Heart left ventricle (tissue), 13 donors: ENCODE data around the gene HS3ST5.

Experiments used
- CTCF ChIP-seq, 12 donors: fragments of 200-600 bp; sonication (generic) in 4 of 12; IDR thresholded peaks; one replicate each; pipeline versions ENCODE4 v1.5.0 to v1.8.0; 2018 to 2022; ENCODE audit warnings: antibody characterized with exemption in 12 of 12, mild to moderate bottlenecking in 5 of 12
- POLR2A ChIP-seq, 2 donors: fragments of 450-650 bp; IDR thresholded peaks; one replicate each; pipeline ENCODE4 v1.6.1; 2017; ENCODE audit warnings: antibody characterized with exemption in 2 of 2, mild to moderate bottlenecking in 2 of 2, moderate library complexity in 2 of 2
- donor health status: ischemic (EF 13 %, LVEDD 7.1; RV severe dilation, severe dysfunction).
- donor health status: DM: no; HTN: yes; CAD: no.
- donor health status: DM: no; HTN: no; CAD: no.
- donor health status: ischemic (EF 25% LVEDD 6.9; RV normal size, moderate dysfunction).
- donor health status: ischemic (EF 25% LVEDD 5.7; RV mildly dilated, moderate dysfunction).
- donor health status: ischemic (EF 35%, LVEDD 5.7; RV mildly dilated, moderate dysfunction).
- donor health status: nonischemic (EF 11% LVEDD 7.7; RV severe dilation, severe dysfunction).
- donor health status: DM: yes; HTN: yes; CAD: no.
- donor health status: PGD.
- donor health status: ischemic (EF 29% LVEDD 5.4; RV normal size, mild dysfunction).
- donor health status: nonischemic (EF 23%, LVEDD 6.1; RV moderate dilation, normal function).

- TF ChIP-seq CTCF (IDR thresholded peaks at IDR 0.05) = no peak
- TF ChIP-seq POLR2A (IDR thresholded peaks at IDR 0.05) = no peak
Observed at GRCh38 chr6:114281496-114281895, 61.3 kb downstream of the HS3ST5 start.
